ENCODE data around the gene BNIP1.
"Not testable (repeated sequence)": the region's sequence is repeated elsewhere in the genome, so short reads cannot be mapped to it uniquely, and the experiment has no call there.

The BNIP1 gene

GRCh38 chr5:173138707-173139106 lies 5.6 kb upstream of the BNIP1 start:
- Histone ChIP-seq H3K4me1 (ENCODE audit: control insufficient read depth, insufficient read depth, low read length) (peaks cover 4% of the 10 kb centered on the region), H3K36me3 (ENCODE audit: control insufficient read depth, insufficient read depth, low read length) (no peaks in the 10 kb centered on the region), H3K9me3 (ENCODE audit: control insufficient read depth, low read length) (no peaks in the 10 kb centered on the region), H3K27ac (ENCODE audit: insufficient read depth, low read depth, low read length, poor library complexity, severe bottlenecking) (no peak overlapping the region), H3K27me3 (ENCODE audit: control insufficient read depth, insufficient read depth, low read length, poor library complexity, severe bottlenecking) (no peaks in the 10 kb centered on the region), H3K4me3 (ENCODE audit: insufficient read depth, low read depth, low read length) (no peak overlapping the region)
- 89 to 94% methylated on average over 2 to 3 of the region's 3 CpGs for WGBS, 2 experiments

DNA sequence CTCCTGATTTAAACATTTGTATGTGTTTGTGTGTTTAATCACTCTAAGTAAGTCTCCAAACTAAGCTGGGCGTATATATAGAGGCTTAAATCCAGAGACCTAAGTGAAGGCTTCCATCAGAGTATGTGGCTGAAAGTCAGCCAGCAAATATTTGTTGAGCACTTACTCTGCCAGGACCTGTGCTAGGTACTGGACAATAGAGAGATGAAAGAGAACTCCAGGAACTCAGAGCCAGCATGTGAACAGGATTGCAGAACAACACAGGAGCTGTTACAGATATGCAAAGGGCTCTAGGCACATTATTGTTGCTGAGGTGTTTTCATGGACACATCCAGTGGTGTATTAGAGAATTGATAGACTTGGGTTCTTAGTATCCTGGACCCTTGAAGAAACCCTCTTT lies 4.7 kb upstream of the BNIP1 start:
- no peaks in the 10 kb centered on the region for H3K9me3 ChIP-seq (ENCODE audit: control insufficient read depth, low read length)

GRCh38 chr5:173140769-173141168 lies 3.6 kb upstream of the BNIP1 start:
- no peak overlapping the region for H3K4me3 ChIP-seq (ENCODE audit: insufficient read depth, low read depth, low read length)
- 88 to 90% methylated on average over 3 of the region's 4 CpGs for WGBS, 2 experiments

More for the DNA sequence above, 4.7 kb upstream of the BNIP1 start:
- no peaks in the 10 kb centered on the region for H3K27me3 ChIP-seq (ENCODE audit: control insufficient read depth, insufficient read depth, low read length, poor library complexity, severe bottlenecking)
- no peak overlapping the region for H3K4me3 ChIP-seq (ENCODE audit: insufficient read depth, low read depth, low read length)
- WGBS, 2 experiments, result 85 to 92% methylated on average over 1 of the region's 1 CpG
- no peak overlapping the region for H3K27ac ChIP-seq (ENCODE audit: insufficient read depth, low read depth, low read length, poor library complexity, severe bottlenecking)
- peaks cover 4% of the 10 kb centered on the region for H3K4me1 ChIP-seq (ENCODE audit: control insufficient read depth, insufficient read depth, low read length)
- H3K36me3 ChIP-seq (ENCODE audit: control insufficient read depth, insufficient read depth, low read length), result no peaks in the 10 kb centered on the region

DNA sequence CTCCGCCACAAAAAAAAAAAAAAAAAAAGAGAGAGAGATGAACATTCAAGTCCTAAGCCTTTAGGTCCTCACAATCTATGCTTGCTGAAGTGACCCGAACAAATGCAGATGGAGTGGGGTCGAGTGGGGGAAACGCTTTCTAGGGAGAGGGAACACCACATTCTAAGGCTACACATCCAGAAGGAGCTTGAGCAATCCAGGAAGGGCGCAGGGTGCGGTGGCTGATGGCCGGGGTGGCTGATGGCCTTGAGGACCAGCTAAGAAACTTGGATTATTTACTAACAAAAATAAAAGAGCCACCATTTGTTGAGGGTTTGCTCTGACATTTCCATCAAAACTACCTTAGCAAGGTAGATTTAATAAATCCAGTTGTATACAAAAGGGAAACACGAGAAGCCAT lies 764 bp upstream of the BNIP1 start:
- H3K4me3 ChIP-seq (ENCODE audit: insufficient read depth, low read depth, low read length), result no peak overlapping the region
- no peak overlapping the region for H3K27ac ChIP-seq (ENCODE audit: insufficient read depth, low read depth, low read length, poor library complexity, severe bottlenecking)

More at GRCh38 chr5:173140769-173141168, 3.6 kb upstream of the BNIP1 start:
- Histone ChIP-seq H3K27me3 (ENCODE audit: control insufficient read depth, insufficient read depth, low read length, poor library complexity, severe bottlenecking) (no peaks in the 10 kb centered on the region), H3K27ac (ENCODE audit: insufficient read depth, low read depth, low read length, poor library complexity, severe bottlenecking) (no peak overlapping the region), H3K9me3 (ENCODE audit: control insufficient read depth, low read length) (no peaks in the 10 kb centered on the region), H3K36me3 (ENCODE audit: control insufficient read depth, insufficient read depth, low read length) (no peaks in the 10 kb centered on the region), H3K4me1 (ENCODE audit: control insufficient read depth, insufficient read depth, low read length) (peaks cover 4% of the 10 kb centered on the region)

DNA sequence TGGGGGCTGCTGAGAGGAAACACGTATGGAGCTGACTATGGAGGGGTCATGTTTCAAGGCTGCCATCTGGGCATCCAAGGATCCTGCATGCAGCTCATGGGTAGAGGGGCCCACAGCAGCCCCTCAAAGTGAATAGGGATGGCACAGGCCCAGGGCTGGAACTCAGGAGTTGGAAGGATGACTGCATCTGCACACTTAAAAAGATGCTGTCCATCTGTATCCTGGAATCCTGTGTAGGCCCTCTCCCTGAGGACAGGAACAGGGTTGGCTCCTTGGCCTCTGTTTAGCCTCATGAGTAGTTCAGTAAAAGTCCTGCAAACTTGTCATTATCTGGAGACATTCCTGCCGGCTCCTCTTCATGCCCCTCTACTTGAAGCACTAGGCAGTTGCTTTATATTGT lies 4.0 kb downstream of the BNIP1 start:
- WGBS, 2 experiments, result 96% methylated on average over 2 of the region's 2 CpGs
- no peaks in the 10 kb centered on the region for H3K4me1 ChIP-seq (ENCODE audit: control insufficient read depth, insufficient read depth, low read length)
- no peak overlapping the region for H3K4me3 ChIP-seq (ENCODE audit: insufficient read depth, low read depth, low read length)
- H3K9me3 ChIP-seq (ENCODE audit: control insufficient read depth, low read length), result no peaks in the 10 kb centered on the region
- H3K27me3 ChIP-seq (ENCODE audit: control insufficient read depth, insufficient read depth, low read length, poor library complexity, severe bottlenecking), result no peaks in the 10 kb centered on the region
- no peaks in the 10 kb centered on the region for H3K36me3 ChIP-seq (ENCODE audit: control insufficient read depth, insufficient read depth, low read length)
- no peak overlapping the region for H3K27ac ChIP-seq (ENCODE audit: insufficient read depth, low read depth, low read length, poor library complexity, severe bottlenecking)

More for the DNA sequence above, 764 bp upstream of the BNIP1 start:
- Histone ChIP-seq H3K27me3 (ENCODE audit: control insufficient read depth, insufficient read depth, low read length, poor library complexity, severe bottlenecking) (no peaks in the 10 kb centered on the region), H3K4me1 (ENCODE audit: control insufficient read depth, insufficient read depth, low read length) (peaks cover 4% of the 10 kb centered on the region), H3K36me3 (ENCODE audit: control insufficient read depth, insufficient read depth, low read length) (no peaks in the 10 kb centered on the region), H3K9me3 (ENCODE audit: control insufficient read depth, low read length) (no peaks in the 10 kb centered on the region)
- 88 to 92% methylated on average over 7 to 8 of the region's 8 CpGs for WGBS, 2 experiments

DNA sequence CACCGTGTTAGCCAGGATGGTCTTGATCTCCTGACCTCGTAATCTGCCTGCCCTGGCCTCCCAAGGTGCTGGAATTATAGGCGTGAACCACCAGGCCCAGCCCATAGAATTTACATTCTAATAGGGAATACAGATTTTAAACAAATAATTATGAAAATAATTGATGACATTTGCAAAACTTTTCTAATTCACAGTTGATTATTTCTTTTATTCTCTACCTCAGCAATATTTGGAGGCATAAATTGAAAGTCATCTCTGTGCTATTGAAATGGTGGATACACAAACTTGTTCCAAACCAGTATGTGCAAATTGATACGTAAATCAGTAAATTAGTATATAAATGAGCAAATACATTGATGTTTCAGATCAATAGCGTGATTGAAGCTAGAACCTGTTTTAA lies 8.2 kb downstream of the BNIP1 start:
- no peak overlapping the region for H3K27ac ChIP-seq (ENCODE audit: insufficient read depth, low read depth, low read length, poor library complexity, severe bottlenecking)
- no peaks in the 10 kb centered on the region for H3K36me3 ChIP-seq (ENCODE audit: control insufficient read depth, insufficient read depth, low read length)
- H3K4me1 ChIP-seq (ENCODE audit: control insufficient read depth, insufficient read depth, low read length), result no peaks in the 10 kb centered on the region
- no peaks in the 10 kb centered on the region for H3K9me3 ChIP-seq (ENCODE audit: control insufficient read depth, low read length)
- 93 to 95% methylated on average over 4 to 5 of the region's 5 CpGs for WGBS, 2 experiments
- H3K4me3 ChIP-seq (ENCODE audit: insufficient read depth, low read depth, low read length), result no peak overlapping the region
- no peaks in the 10 kb centered on the region for H3K27me3 ChIP-seq (ENCODE audit: control insufficient read depth, insufficient read depth, low read length, poor library complexity, severe bottlenecking)

- Histone ChIP-seq H3K4me3 (ENCODE audit: insufficient read depth, low read depth, low read length) (no peak overlapping the region), H3K36me3 (ENCODE audit: control insufficient read depth, insufficient read depth, low read length) (no peaks in the 10 kb centered on the region), H3K27ac (ENCODE audit: insufficient read depth, low read depth, low read length, poor library complexity, severe bottlenecking) (no peak overlapping the region), H3K9me3 (ENCODE audit: control insufficient read depth, low read length) (no peaks in the 10 kb centered on the region), H3K27me3 (ENCODE audit: control insufficient read depth, insufficient read depth, low read length, poor library complexity, severe bottlenecking) (no peaks in the 10 kb centered on the region), H3K4me1 (ENCODE audit: control insufficient read depth, insufficient read depth, low read length) (no peaks in the 10 kb centered on the region)
- 95% methylated on average over 7 of the region's 7 CpGs for WGBS, 2 experiments
These were observed 9.5 kb downstream of the BNIP1 start for GRCh38 chr5:173153842-173154241.

DNA sequence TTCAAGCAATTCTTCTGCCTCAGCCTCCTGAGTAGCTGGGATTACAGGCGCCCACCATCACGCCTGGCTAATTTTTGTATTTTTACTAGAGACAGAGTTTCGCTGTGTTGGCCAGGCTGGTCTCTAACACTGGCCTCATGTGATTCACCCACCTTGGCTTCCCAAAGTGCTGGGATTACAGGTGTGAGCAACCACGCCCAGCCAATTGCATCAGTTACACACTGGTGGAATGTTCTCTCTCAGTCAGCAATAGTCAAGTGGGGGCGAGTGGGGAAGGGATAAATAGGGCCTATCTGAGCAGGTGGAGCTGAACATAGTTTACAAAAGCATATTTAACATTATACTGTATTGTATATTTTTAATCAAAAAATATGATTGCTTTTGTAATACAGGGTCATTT lies 10.3 kb downstream of the BNIP1 start:
- WGBS, 2 experiments, result 86 to 95% methylated on average over 4 to 5 of the region's 5 CpGs
- not testable (repeated sequence) for H3K27ac ChIP-seq (ENCODE audit: insufficient read depth, low read depth, low read length, poor library complexity, severe bottlenecking)

GRCh38 chr5:173155912-173156311 lies 11.6 kb downstream of the BNIP1 start:
- Histone ChIP-seq H3K4me1 (ENCODE audit: control insufficient read depth, insufficient read depth, low read length) (no peaks in the 10 kb centered on the region), H3K27me3 (ENCODE audit: control insufficient read depth, insufficient read depth, low read length, poor library complexity, severe bottlenecking) (no peaks in the 10 kb centered on the region), H3K4me3 (ENCODE audit: insufficient read depth, low read depth, low read length) (no peak overlapping the region), H3K27ac (ENCODE audit: insufficient read depth, low read depth, low read length, poor library complexity, severe bottlenecking) (no peak overlapping the region), H3K36me3 (ENCODE audit: control insufficient read depth, insufficient read depth, low read length) (peaks cover 2% of the 10 kb centered on the region), H3K9me3 (ENCODE audit: control insufficient read depth, low read length) (no peaks in the 10 kb centered on the region)
- 44 to 50% methylated on average over 2 of the region's 2 CpGs for WGBS, 2 experiments

More for the DNA sequence above, 10.3 kb downstream of the BNIP1 start:
- H3K4me3 ChIP-seq (ENCODE audit: insufficient read depth, low read depth, low read length); H3K36me3 ChIP-seq (ENCODE audit: control insufficient read depth, insufficient read depth, low read length); H3K9me3 ChIP-seq (ENCODE audit: control insufficient read depth, low read length); H3K4me1 ChIP-seq (ENCODE audit: control insufficient read depth, insufficient read depth, low read length); H3K27me3 ChIP-seq (ENCODE audit: control insufficient read depth, insufficient read depth, low read length, poor library complexity, severe bottlenecking): not testable (repeated sequence)

GRCh38 chr5:173158366-173158765 lies 14.0 kb downstream of the BNIP1 start:
- H3K27me3 ChIP-seq (ENCODE audit: control insufficient read depth, insufficient read depth, low read length, poor library complexity, severe bottlenecking), result no peaks in the 10 kb centered on the region
- no peaks in the 10 kb centered on the region for H3K4me1 ChIP-seq (ENCODE audit: control insufficient read depth, insufficient read depth, low read length)
- no peak overlapping the region for H3K4me3 ChIP-seq (ENCODE audit: insufficient read depth, low read depth, low read length)
- peaks cover 6% of the 10 kb centered on the region for H3K36me3 ChIP-seq (ENCODE audit: control insufficient read depth, insufficient read depth, low read length)
- H3K9me3 ChIP-seq (ENCODE audit: control insufficient read depth, low read length), result no peaks in the 10 kb centered on the region
- H3K27ac ChIP-seq (ENCODE audit: insufficient read depth, low read depth, low read length, poor library complexity, severe bottlenecking), result no peak overlapping the region
- 93 to 95% methylated on average over 8 of the region's 8 CpGs for WGBS, 2 experiments

DNA sequence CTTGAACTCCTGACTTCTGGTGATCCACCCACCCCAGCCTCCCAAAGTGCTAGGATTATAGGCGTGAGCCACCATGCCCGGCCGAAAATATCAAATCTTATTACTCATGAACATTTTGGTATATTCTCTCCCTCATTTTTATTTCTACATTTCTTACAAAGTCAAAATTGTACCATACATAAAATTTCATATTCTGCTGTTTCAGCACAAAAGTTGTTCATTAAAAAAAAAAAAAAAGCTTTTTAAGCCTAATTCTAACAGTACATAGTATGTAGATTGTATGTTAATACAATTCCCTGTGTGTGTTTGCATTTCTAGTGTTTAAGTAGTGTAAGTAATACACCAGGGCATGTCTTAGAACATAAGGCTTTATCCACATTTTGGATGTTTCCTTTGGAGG lies 14.9 kb downstream of the BNIP1 start:
- H3K4me3 ChIP-seq (ENCODE audit: insufficient read depth, low read depth, low read length), result no peak overlapping the region
- no peaks in the 10 kb centered on the region for H3K4me1 ChIP-seq (ENCODE audit: control insufficient read depth, insufficient read depth, low read length)
- no peak overlapping the region for H3K27ac ChIP-seq (ENCODE audit: insufficient read depth, low read depth, low read length, poor library complexity, severe bottlenecking)
- H3K9me3 ChIP-seq (ENCODE audit: control insufficient read depth, low read length), result no peaks in the 10 kb centered on the region
- H3K36me3 ChIP-seq (ENCODE audit: control insufficient read depth, insufficient read depth, low read length), result peaks cover 6% of the 10 kb centered on the region
- H3K27me3 ChIP-seq (ENCODE audit: control insufficient read depth, insufficient read depth, low read length, poor library complexity, severe bottlenecking), result no peaks in the 10 kb centered on the region
- 63 to 66% methylated on average over 3 of the region's 3 CpGs for WGBS, 2 experiments
